NOMO-1 (cell line): ENCODE results near the gene TNIK.

Source experiments
- DNase-seq, 2 experiments: peaks; one replicate each; lab custom pipeline; 2025; ENCODE audit not compliant: unreplicated experiment in 2 of 2; lab: John Stamatoyannopoulos, UW

TNIK gene

DNA sequence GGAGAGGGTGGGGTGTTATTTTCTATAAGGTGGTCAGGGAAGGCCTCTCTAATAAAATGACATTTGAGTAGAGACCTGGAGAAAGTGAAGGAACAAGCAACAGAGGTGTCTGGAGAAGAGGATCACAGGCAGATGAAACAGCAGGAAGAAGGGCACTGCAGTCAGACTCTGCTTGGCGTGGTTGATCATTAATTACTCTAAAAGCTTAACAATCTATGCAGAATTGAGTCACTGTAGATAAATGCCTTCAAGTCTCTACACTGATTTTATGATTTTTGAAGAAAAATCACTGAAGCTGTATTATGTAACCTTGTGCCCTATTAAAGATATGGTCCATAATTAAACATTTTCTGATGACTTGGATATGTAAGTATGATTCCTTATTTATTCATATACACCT, 114.2 kb downstream of the TNIK start:
- DNase-seq, result no peak

DNA sequence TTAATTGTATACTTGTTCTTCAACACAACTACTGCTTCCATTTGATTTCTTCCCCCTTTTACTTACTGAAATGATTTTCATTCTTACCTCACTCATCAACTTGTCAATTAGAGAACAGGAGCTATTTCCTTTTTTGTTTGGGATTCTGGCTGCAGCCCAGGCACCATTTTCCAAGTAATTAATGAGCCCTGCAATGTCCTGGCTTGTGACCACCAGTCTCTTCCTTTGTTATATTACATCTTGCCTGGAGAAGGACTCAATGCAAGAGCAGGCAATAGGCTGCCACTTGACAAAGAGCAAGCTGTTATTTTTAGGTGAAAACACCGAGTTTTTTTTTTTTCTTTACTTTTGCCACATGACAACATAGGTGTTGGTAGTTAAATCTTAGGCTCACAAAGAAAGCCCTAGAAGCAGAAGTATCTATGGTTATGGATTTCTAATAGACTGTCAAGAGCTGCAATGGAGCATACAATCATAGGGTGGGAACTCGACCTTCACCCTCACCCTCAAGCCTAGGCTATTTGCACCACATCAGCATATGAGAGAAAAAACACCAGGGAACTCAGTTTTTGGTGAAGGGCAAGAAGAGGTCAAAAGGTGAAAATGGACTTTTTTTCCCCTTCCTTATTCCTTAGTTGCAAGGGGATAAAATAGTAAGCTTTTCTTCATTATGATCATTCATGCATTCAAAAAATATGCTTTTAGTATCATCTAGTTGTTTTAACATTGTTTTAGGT, 114.9 kb downstream of the TNIK start:
- no peak for DNase-seq

DNA sequence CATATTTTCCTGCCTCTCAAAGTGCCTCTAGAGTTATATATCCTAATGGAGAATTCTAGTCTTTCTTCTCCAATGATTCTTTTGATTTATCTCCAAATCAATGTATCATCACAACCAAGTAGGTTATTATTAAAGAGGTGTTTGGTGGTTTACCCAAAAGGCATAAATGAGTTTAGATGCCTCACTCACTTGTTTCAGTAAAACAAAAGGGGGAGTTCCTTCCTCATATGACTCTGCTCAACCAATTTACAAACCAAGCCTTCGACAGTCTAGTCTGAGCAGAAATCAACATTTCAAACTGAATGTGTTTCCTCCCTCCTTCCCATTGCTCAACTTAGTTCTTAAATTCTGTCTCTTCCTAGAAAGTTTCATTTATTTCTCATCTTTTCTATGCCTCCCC, 116.5 kb downstream of the TNIK start:
- peak in 1 of 2 experiments; percentile 53 for DNase-seq

DNA sequence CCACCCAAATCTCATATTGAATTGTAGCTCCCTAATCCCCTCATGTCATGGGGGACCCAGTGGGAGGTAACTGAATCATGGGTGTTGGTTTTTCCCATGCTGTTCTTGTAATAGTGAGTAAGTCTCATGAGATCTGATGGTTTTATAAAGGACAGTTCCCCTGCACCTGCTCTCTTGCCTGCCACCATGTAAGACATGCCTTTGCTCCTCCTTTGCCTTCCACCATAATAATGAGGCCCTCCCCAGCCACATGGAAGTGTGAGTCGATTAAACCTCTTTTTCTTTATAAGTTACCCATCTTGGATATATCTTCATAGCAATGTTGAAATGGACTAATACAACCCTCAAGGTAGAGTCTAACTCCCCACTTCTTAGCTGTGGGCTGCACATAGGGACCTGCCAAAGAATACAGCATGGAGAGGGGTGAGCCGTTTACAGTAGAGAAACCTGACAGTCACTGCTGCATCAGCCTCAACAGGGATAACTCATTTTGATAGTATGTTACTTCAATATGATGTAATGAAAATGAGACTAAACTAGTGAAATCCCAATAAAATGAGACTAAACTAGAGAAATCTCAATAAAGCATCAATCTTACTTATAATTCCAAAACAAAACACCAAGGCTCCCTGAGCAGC, 117.3 kb downstream of the TNIK start:
- DNase-seq, result no peak

DNA sequence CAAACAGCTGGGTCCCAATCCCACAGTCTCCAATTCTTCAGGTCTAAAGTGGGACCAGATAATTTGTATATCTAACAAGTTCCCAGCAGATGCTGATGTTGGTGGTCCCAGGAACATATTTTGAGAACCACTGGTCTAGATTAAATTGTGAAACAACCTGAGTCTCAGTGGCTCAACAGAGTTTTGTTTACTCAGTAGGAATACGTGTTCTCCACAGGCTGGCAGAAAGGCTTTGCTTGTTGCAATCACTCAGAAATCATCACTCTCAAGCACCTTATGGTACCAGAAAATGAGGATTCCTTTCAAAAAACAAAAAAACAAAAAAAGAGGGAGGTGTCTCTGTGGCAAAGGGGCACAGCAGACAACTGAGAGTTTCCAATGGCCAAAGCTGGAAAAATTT, 118.0 kb downstream of the TNIK start:
- no peak for DNase-seq

DNA sequence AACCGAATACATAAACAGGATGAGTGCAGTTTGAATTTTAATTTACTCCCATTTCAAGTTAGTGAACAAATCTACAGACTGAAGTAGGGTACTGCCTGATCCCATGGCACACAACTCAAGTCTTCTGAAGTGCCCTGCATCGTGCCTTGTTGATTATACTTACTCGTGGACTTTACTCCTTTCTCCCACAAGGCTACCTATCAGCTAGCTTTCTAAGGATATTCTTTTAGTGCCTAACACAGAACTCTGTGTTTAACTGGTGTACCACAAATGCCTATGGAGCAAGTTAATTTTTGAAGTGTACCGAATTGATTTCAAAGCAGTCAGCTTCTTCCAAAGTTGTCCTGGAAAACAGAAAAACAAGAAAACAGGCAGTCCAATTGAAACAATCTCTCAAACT, 119.8 kb downstream of the TNIK start:
- no peak for DNase-seq

DNA sequence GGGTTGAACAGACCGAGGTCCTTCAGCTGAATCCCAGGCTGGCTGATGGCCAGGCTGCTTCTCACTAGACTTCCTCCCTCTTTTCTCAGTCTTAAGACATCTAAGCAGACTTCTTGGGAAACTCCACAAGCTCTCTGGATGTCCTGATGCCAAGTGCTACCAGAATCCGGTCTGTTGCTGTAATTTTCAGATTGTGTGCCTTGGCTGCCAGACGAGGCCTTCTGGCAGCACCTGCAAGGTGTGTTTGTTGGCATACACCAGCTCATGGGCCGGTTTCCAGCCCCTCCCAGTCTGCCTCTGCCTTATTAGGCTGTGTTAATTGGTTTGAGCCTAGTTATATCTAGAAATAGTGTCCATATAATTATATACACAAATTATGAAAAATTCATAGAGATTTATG, 120.6 kb downstream of the TNIK start:
- DNase-seq, result no peak

DNA sequence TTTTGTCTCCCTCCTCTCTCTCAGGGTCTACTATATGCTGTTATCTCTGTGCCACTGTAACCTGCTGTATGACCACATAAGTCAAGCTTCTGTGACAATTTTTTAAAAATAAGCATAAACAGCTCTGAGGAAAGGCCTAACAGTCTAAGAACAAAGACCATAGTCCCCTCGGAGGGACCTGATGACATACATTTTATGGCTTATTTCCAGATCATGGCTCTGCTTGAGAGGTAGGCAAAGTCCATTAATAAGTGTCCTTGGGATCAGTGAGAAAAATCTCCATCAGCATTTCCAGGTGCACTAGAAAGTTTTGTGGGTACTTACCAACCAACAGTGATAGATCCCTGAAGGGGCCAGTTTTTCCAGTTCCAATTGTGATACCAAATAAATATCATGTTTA, 123.8 kb downstream of the TNIK start:
- no peak for DNase-seq

DNA sequence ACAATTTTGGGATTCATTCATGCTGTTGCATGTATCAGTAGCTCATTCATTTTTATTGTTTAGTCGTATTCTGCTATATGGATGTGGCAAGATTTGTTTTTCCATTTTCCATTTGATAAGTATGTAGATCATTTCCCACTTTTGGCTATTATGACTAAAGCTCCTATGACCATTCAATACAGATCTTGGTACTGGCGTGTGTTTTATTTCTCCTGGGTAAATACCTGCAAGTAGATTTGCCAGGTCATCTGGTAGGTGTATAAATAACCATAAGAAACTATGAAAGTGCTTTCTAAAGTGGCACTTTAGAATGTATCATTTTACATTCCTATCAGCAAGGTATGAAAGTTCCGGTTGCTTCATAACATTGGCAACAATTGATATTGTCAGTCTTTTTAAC, 124.6 kb downstream of the TNIK start:
- no peak for DNase-seq

DNA sequence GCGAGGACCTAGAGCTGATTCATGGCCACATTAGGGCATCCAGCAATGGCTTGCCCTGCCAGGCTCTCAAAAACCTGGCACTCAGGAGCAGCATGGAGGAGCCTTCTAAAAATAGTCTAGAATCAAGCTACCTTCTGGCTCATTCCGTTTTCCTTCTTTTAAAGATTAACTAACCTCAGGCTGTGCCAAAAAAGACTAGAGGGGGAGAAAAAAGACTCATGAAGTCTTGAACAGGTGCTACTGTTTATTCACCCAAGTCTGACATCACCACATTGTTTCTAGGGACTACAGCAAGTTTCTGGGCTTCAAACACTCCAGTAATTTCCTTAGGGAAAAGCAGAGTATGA, 125.8 kb downstream of the TNIK start:
- no peak for DNase-seq

DNA sequence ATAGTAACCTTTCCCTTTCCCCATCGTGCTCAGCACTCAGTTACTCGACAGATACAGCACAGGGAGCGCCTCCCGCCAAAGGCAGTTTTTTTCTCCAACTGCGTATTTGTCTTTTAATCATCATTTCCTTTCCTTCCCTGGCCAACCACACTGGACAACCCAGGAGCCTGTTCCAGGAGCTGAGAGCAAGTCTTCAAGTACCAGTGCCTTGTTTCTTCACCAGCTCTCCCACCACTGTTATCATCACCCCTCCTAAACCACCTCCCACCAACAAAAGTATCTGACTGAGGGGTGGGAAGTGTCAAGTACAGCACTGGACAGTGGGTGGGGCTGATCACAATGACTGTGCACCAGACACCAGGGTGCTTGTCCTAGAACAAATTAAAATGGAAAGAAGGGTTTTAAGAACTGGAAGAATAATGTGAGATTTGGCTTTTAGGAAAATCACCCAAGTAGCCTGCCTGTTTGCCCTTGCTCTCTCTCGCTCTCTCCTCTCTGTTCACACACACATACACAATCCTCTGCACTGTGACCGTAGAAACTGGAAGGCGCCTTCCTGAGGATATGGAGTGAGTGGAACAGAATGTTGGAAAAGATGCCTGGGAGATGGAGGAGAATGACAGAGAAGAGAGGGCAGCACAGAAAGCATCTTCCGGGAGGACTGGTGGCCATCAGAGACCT, 126.3 kb downstream of the TNIK start:
- DNase-seq, result no peak

DNA sequence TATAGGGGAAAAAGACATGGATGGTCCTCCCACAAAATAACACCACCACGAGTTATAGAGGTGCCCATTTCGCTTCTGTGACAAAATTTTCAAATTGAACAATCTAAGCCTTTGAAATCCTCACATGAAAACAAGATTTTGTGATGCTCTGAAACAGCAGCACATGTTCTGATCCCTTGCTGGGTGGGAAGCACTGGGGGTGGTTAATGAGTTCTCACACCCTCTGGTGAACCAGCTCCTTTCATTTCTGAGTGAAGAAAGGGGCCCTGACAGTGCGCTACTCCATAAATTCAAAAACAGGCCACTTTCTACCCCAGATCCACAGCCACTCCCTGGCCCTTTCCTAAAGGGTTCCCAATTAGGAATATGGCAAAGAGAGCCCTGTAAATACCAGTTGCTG, 129.3 kb downstream of the TNIK start:
- DNase-seq, result no peak

DNA sequence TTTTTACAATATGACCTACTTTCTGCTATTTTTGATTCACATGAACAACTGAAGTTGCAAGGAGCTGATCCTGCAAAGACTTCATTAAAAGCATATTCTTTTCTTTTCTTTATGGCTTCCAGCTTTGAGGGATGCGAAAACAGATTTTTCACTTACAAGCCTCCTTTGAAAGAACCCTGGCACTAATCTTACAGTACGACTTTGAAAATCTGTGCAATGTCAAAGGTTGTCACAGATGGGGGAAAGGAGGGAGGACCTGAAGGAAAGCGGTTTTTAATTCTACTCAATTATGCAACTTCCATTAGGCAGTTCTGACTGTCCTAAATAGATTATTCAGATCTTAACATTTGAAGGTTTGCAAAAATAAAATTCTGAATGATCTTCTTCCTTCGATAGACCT, 130.5 kb downstream of the TNIK start:
- DNase-seq, result no peak

DNA sequence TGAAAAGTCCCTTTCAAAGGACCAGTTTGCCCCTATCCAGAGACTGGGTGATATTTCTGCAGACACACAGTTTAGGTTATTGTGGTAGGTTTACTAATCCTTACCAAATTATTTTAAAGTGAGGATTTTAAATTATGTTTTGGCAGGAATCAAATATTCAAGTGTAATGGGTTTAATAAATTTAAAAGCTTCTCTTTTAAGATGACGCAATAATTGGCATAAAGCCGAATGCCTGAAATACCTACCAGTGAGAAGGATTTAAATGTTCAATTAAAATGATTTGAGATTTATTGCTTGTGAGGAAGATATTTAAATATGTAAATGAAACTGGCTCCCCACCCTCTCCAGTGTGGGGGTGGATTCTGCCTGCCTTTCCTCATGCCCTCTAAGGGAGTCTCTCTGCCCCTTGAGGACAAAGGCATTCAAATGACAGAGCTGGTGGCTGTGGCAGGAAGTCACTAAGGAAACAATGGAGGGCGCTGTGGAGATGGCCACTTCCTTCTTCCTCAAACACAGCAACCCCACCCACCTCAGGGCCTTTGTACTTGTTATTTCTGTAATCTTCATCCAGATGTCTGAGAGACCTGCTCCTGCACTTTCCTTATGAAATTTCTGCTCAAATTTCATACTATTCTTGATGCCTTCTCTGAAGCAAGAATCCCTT, 131.7 kb downstream of the TNIK start:
- peak; percentile 60 to 74 for DNase-seq

DNA sequence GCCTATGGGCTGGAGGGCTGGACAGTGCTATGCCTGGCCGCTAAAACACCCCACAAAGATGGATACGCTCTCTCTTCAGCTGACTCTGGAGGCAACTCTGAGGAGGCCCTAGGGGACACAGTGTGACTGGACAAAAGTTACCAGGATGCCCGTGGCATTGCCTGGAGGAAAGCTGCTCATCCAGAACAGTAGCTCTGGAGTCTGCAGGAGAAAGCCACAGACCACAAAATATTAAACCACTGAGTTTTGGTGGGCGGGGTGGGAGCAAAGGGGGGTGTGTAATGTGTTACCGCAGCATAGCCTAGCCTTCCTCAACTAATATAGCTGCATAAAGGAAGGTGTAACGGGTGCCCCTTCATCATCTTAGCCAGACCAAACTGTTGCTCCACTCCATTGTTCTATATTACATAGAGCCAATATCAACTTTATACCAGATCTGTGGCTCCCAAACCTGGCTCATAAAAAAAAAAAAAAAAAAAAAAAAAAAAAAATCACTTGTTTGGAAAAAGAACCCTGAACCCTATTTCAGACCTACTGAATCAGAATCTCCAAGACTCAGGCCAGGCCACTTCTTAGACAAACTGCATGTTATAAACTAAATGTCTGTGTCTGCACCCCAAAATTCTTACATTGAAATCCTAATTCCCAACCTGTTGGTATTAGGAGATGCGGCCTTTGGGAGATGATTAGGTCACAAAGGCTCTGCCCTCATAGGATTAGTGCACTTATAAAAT, 132.6 kb downstream of the TNIK start:
- DNase-seq, result no peak

DNA sequence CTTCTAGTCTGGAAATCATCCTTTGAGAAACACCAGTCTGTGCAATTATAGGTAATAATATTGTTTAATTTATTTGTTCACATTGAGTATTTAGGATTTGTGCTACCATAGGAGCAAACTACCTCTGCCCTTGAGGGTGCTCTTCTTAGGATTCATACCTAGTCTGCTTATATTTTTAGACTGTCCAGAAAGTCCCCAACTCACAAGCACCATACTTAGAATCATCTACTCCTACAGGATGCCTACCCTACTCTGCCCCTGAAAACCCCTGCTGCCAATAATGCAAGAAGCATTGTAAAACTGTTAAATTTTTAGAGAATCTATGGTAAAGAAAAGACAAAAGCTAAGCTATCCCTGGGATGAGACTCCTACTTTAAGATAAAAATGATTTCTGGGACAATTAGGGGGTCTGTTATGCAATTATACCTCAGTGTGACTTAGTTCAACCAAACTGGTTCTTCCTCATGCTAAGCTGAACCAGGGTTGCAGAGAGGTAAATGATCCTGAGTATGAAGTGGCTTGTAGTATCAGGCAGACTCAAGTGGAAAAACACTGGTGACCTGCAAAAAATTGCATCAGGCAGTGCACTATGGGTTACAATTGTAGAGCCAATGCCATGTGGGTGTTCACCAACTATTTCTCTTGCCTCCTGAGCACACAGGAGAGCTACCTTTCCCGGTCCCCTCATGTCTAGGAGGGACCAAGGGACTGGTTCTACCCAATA, 133.3 kb downstream of the TNIK start:
- DNase-seq, result no peak

DNA sequence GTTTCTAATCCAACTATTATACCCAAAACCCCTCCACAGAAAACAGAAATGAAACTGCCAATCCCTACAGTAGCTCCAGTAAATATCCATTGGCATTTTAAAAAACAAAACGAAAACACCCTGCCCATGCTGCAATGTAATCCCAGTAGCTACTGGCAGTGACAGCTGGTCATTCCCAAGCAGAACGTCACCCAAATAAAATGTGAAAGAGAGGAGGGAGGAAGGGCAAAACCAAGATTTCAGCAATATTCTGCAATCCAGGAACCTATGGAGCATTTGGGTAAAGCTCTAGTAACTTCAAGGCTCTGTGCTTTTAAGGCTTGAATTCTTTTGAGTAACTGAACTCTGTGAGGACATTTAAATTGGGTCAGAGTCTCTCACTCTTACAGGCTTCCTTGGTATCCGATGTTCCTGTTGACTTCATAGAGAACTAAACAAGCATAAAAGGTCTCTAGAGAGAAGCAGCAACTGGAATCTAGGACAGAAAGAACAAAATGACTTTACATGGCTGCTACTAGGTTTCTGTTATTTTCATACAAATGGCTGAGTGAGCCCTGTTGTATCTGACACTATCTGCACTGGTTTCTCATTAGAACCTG, 136.2 kb downstream of the TNIK start:
- DNase-seq, result no peak

DNA sequence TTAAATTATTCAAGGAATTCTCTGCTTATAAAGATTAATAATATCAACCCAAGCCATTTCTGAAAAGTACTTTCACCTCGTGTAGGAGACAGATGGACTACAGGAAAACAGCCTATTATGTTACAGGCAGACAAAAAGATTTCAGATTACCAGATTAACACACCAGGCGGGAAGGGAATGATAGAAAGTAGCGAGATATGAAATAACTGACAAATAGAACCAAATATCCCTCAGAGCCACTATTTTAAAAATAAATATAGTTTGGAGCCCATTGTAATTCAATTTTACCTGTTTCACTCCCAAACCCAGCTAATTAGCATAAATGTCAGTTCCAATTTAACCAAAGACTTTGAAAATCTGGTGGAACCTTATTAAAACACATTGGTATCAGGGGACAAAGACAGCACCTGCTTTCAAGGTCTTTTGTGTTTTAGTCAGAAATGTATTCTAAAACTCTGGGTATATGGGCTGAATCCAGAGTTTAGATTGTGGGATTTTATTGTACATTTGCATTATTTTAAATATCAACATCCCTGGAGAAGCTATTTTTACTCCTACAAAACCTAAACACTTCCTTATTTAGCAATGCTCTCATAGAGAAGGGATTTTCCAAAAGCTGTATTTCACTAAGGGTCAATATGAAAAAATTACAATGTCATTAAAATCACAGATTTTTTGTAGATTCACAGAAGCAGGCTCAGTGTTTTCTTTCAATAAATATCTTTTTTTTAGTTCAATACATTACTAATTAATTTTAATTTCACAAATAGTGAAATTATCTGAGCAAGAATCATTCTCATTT, 138.4 kb downstream of the TNIK start:
- DNase-seq, result no peak
